GM12892 (cell line): Measurements from ENCODE around the gene DLG2.

ENCODE experiments used
- POLR2A ChIP-seq: IDR thresholded peaks from 2 replicates; pipeline ENCODE4 v1.6.1; 2011; ENCODE audit warnings: low read depth, low read length, control low read depth
- POLR2AphosphoS5 ChIP-seq: IDR thresholded peaks from 2 replicates; pipeline ENCODE4 v1.6.1; 2011; ENCODE audit warnings: low read depth, low read length, control low read depth
- TAF1 ChIP-seq: IDR thresholded peaks from 2 replicates; pipeline ENCODE4 v1.6.1; 2011; ENCODE audit warnings: low read depth, mild to moderate bottlenecking, control low read depth, low read length, borderline replicate concordance

- TF ChIP-seq POLR2A, result no peak
- TF ChIP-seq POLR2AphosphoS5, result no peak
- no peak for TF ChIP-seq TAF1
These were observed 154.2 kb downstream of the DLG2 start for GRCh38 chr11:85472953-85473352.
